D721Med (cell line): Measurements from ENCODE around the gene F8A2.
"Not testable (repeated sequence)": the region's sequence is repeated elsewhere in the genome, so short reads cannot be mapped to it uniquely, and the experiment has no call there.

ENCODE experiments used
- DNase-seq: peaks from one replicate; pipeline ENCODE4 v3.0.0; 2011; ENCODE audit warnings: low spot score; ENCODE audit not compliant: insufficient read length
- FAIRE-seq: peaks from 2 replicates; lab custom pipeline; 2011; peaks lifted over from hg19 to GRCh38; lab: Jason Lieb, UNC
- TF ChIP-seq, protein P1 (sequence below): IDR thresholded peaks from 2 replicates; pipeline ENCODE4 v1.5.1; 2012; ENCODE audit warnings: mild to moderate bottlenecking, control low read depth; ENCODE audit not compliant: insufficient read depth; ENCODE audit errors: missing control alignments

Gene F8A2

DNA sequence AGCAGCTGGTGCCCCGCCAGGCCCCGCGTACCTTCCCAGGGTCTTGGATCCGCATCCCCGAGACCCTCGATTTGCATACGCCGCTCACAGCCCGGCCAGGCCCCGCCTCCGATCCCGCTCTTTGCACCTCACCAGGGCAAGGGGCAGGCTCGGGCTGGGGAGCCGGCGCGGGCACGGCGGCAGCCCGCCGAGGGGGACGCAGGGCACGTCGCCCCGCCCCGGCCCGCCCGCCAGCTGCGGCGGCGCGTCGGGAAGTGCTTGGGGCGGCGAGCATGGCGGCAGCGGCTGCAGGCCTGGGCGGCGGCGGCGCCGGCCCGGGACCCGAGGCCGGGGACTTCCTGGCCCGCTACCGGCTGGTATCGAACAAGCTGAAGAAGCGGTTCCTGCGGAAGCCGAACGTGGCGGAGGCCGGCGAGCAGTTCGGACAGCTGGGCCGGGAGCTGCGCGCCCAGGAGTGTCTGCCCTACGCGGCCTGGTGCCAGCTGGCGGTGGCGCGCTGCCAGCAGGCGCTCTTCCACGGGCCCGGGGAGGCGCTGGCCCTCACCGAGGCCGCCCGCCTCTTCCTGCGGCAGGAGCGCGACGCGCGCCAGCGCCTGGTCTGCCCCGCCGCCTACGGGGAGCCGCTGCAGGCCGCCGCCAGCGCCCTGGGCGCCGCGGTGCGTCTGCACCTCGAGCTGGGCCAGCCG, at the start of gene F8A2:
Gene F8A2, plus strand, starts transcription at position 253 of the 686 bp plus-strand sequence. Its CDS starts 20 bp downstream, at position 273.
- not testable (repeated sequence) for FAIRE-seq, DNase-seq

DNA sequence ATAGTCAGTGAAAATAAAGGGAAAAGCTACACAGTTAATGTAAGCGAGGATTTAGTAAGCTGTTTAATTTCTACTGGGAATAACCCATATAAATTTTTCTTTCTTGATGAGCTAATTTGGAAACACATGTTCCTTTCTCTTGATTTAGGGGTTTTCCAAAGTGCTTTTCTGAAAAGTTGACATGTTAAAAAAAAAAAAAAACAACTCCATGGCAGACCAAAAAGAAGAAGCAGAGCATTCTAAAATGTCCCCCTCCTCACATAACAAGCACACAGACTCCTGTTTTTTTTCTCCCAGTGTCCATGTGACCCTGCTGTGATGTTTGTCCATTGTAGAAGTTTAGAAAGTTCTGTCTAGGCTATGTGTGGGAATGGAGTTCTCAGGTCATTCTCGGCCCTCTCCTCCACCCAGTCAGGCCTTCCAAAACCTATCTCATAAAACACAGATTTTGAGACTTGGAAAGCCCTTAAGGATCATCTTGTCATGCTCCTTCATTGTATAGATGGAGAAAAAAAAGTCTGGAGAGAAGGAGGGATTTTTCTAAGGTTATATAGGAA, 48.3 kb upstream of the F8A2 start:
- no peak for FAIRE-seq
- no peak for DNase-seq
- TF ChIP-seq, protein P1, sequence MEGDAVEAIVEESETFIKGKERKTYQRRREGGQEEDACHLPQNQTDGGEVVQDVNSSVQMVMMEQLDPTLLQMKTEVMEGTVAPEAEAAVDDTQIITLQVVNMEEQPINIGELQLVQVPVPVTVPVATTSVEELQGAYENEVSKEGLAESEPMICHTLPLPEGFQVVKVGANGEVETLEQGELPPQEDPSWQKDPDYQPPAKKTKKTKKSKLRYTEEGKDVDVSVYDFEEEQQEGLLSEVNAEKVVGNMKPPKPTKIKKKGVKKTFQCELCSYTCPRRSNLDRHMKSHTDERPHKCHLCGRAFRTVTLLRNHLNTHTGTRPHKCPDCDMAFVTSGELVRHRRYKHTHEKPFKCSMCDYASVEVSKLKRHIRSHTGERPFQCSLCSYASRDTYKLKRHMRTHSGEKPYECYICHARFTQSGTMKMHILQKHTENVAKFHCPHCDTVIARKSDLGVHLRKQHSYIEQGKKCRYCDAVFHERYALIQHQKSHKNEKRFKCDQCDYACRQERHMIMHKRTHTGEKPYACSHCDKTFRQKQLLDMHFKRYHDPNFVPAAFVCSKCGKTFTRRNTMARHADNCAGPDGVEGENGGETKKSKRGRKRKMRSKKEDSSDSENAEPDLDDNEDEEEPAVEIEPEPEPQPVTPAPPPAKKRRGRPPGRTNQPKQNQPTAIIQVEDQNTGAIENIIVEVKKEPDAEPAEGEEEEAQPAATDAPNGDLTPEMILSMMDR: no peak

DNA sequence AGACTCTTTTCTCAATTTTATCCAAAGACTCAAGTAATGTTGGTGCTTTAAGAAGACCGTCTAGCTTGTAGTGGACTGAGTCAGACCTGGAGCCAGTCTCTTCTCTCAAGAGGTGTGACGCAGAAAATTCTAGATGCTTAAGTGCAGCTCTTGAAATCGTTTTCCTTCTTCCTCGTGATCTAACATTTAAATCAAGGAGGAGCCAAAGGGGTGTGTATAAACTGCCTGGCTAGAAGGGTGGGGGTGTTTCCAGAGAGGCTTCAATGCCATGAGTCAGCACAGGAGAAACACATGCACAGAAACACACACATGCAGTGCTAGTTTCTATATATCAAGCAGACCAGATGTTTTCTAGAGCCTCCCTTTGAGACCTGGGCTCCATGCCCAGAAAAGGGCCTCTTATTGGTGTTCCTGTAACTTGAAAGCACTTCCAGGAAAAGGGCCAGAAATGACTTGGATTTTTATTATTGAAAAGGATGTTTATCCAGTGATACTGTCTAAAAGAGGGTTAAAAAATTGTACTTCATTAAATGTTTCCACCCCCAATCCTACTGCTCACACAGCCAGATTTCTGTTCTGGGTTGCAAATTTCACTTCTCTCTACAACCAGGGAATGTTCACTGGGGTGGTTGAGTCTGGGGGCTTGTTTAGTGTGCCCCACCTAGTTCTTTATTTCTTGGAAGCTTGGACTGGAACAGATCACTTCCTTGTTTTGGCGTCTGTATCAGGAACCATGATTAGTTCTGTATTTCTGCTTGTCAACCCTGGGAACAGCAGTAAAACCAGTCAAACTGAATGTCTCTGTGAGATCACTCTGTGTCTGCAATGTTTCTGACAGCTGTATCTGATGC, 47.2 kb upstream of the F8A2 start, which contains the start of gene CLIC2:
Gene CLIC2, minus strand, starts transcription at position 129 of the 851 bp plus-strand sequence. CDS start 187 bp downstream, outside the sequence.
- FAIRE-seq (no peak), DNase-seq (no peak)
- TF ChIP-seq, protein P1: no peak

DNA sequence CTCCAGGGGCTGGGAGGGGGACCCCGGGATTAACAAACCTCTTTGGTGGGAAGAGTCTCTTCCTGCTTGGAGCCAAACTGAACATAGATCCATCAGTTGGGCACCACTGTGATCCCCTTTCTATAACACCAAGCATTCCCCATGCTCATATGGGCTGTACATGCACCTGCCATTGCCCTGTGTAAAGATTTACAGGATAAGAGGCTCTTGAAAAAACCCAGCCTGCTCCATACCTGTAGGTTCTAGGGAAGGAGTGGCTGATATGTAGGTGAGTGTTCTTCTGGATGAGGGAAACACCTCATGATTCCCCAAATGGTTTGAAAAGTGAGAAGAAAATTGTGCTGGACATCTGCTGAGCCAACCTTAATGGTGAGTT, 46.6 kb upstream of the F8A2 start:
- DNase-seq, FAIRE-seq: not testable (repeated sequence)

DNA sequence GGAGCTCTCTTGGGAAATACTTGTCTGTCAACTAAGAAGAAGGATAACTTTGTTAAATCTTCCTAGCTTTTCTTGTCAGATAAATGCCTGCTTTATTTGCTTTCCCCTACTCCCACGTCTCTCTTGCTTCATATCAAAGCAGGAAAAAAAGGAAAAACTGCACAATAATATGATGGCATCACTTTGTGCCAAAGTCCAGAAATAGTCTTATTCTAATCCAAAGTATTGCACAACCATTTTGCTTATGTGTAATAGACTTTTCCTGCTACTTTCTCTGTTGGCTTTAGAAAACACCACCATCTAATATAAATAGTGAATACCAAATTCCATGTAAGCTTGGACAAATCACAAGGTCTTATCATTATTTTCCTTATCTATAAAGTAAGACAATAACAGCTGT, 36.2 kb upstream of the F8A2 start:
- DNase-seq, FAIRE-seq: not testable (repeated sequence)

DNA sequence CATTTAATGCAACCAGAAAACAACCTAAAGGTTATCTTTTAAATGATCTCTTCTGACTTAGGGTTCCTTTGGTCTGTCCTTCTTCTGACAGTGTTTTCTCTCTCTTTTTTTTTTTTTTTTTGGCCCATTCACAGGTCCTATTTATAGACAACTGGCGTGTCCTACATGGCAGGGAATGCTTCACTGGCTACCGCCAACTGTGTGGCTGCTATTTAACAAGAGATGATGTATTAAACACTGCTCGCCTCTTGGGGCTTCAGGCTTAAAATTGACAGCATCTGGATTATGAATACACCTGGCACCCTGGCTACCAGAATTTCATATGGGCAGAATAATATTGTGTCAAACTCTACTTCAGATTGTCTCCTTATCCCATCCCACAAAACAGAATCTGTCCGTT, 32.4 kb upstream of the F8A2 start:
- DNase-seq, FAIRE-seq: not testable (repeated sequence)

DNA sequence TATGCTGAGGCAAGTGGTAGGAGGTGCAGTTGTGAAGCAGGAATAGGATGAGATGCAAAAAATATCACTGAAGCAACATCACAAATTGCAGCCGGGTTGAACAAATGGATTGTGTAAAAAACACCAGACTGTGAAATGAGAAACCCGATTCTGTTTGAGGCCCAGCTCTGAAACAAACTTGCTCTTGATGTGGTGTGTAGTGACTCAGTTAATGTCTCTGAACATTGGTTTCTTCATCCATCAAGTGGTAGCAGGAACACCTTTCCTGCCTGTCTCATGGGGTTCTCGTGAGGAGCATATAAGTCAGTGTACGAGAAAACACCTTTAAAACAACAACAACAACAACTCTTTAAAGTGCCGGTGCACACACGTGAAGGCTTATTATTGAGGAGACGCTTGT, 18.2 kb upstream of the F8A2 start:
- not testable (repeated sequence) for FAIRE-seq

DNA sequence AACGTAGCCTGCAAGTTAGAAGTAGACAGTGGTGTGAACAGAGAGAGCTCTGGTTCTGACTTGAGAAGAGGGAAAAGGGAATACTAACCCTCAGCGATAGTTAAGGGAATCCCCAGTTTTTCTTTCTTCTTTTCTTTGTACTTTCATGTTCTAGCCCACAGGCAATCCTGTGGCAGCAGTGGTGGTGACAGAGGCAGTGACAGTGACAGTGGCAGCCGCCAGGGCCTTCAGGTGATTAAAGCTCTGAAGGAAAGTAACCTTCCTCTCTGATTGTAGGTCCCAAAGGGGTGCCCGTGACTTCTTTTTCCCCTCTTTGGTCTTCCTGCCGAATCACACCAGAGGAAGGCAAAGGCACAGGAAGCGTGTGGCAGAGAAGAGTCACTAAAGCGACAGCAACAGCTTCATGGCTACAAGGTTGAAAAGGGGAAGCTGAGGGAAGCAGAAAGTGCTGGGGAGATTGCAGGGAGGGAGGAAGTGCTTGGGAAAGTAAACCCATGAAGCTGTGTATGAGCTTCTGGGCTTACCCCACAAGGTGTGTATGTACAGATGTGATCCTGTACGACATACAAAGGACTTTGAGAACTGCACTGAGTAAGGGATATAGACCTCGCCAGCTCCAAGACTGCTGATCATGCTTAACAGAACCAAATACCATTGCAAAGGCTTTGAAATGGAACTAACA, 8.0 kb upstream of the F8A2 start:
- not testable (repeated sequence) for FAIRE-seq, DNase-seq

More for the DNA sequence above, 18.2 kb upstream of the F8A2 start:
- not testable (repeated sequence) for DNase-seq

DNA sequence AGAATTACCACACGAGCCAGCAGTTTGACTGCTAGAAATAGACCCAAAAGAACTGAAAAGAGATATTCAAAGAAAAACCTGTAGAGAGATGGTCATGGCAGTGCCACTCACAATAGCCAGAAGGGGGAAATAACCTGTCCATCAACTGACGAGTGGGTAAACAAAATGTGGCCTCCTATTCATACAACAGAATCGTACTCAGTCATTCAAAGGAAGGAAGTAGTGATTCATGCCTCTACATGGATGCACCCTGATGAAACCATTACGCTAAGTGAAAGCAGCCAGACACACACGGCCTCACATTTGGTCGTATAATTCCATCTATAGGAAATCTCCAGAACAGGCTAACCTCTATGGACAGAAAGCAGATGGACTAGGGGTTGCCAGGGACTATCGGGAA, 2.1 kb upstream of the F8A2 start:
- not testable (repeated sequence) for FAIRE-seq

DNA sequence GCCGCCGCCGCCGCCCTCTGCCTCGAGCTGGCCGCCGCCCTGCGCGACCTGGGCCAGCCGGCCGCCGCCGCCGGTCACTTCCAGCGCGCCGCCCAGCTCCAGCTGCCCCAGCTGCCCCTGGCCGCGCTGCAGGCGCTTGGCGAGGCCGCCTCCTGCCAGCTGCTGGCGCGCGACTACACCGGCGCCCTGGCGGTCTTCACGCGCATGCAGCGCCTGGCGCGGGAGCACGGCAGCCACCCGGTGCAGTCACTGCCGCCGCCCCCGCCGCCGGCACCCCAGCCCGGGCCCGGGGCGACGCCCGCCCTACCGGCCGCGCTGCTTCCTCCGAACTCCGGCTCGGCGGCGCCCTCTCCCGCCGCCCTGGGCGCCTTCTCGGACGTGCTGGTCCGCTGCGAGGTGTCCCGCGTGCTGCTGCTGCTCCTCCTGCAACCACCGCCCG, 653 bp downstream of the F8A2 start:
- not testable (repeated sequence) for FAIRE-seq, DNase-seq

More for the DNA sequence above, 2.1 kb upstream of the F8A2 start:
- not testable (repeated sequence) for DNase-seq

DNA sequence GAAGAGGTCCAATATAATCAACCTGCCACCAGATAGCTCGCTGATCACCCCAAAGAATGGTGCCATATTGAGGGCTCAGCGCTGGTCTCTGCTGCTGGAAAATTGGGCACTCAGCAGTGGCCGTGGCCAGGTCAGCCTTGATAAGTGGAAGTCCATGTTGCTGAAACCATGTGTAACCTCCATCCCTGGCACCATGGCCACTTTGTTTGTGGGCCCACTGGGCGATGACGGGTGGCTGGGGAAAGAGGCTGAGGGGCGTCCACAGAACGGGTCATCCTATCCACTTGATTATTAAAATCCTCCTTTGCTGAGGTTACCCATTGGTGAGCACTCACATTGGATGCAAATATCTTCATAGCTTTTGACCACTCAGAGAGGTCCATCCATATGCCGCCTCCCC, 7.7 kb downstream of the F8A2 start:
- FAIRE-seq (no peak), DNase-seq (no peak)
- TF ChIP-seq, protein P1: no peak

DNA sequence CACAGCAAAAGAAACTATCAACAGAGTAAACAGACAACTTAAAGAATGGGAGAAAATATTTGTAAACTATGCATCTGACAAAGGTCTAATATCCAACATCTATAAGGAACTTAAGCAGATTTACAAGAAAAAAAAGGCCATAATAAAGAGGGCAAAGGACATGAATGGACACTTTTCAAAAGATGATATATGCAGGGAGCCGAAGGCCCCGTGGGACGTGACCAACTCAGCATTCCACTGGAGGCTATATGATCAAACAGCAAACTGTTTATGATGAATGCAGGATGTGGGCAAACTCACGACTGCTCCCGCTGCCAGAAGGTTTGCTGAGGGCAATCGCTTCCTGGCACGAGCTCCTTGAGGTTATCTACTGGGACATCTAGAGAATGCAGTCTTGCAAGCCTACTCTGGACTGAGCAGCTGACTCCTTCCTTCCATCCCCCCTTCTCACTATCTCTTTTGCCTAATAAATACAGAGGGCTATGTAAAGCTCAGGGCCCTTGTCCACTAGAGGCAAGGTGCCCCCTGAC, 12.9 kb downstream of the F8A2 start:
- FAIRE-seq, DNase-seq: not testable (repeated sequence)
